Adrenal gland (tissue), 5 donors: Measurements from ENCODE around the gene LATS2.

Experiments
- POLR2A ChIP-seq, 2 donors: fragments of 450-650 bp; IDR thresholded peaks; one replicate each; pipeline ENCODE4 v1.6.1; 2017; ENCODE audit warnings: antibody characterized with exemption in 2 of 2, mild to moderate bottlenecking in 2 of 2, moderate library complexity in 1 of 2
- TF ChIP-seq, protein P1 (sequence below), 6 experiments: fragments of 450-650 bp in 4 of 6; fragments of 200-600 bp in 2 of 6; sonication (generic) in 1 of 6; IDR thresholded peaks; 1 replicate in 5 of 6; 2 replicates in 1 of 6; pipeline versions ENCODE4 v1.5.1 to v1.8.0; 2016 to 2021; ENCODE audit warnings: antibody characterized with exemption in 6 of 6, mild to moderate bottlenecking in 2 of 6, moderate library complexity in 1 of 6
- donor health status: DM: no; HTN: no; CAD: no.

DNA sequence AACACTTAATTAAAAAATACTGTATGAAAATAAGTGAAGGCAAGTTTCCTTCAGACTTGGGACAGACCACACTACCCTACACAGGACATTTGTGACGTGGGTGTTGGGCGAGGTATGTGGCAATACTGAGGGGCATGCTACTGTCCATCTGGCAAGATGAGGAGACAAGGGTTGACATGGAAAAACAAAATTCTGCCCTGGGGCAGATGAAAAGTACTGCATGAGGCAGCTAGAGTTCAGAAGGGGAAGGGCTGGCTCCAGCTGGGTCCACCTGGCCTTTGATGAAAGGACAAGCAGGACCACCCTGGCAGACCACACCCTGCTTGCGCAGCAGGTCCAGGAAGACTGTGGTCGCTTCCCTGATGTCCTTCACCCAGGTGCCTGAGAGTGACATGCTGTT, 43.2 kb downstream of the LATS2 start:
- TF ChIP-seq, protein P1, sequence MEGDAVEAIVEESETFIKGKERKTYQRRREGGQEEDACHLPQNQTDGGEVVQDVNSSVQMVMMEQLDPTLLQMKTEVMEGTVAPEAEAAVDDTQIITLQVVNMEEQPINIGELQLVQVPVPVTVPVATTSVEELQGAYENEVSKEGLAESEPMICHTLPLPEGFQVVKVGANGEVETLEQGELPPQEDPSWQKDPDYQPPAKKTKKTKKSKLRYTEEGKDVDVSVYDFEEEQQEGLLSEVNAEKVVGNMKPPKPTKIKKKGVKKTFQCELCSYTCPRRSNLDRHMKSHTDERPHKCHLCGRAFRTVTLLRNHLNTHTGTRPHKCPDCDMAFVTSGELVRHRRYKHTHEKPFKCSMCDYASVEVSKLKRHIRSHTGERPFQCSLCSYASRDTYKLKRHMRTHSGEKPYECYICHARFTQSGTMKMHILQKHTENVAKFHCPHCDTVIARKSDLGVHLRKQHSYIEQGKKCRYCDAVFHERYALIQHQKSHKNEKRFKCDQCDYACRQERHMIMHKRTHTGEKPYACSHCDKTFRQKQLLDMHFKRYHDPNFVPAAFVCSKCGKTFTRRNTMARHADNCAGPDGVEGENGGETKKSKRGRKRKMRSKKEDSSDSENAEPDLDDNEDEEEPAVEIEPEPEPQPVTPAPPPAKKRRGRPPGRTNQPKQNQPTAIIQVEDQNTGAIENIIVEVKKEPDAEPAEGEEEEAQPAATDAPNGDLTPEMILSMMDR (IDR thresholded peaks at IDR 0.05), result no peak
- TF ChIP-seq POLR2A (IDR thresholded peaks at IDR 0.05), result no peak
